AG08395 (cell line): ENCODE data around the gene FAAP20.

Source experiments
- DNase-seq: peaks from one replicate; pipeline ENCODE4 v3.0.0; 2012; ENCODE audit warnings: mixed read lengths, low spot score

Gene FAAP20

GRCh38 chr1:2210084-2210653, 15.6 kb upstream of the FAAP20 start:
- DNase-seq = no peak

- no peak for DNase-seq
These were observed 15.0 kb upstream of the FAAP20 start for GRCh38 chr1:2209400-2210083.

GRCh38 chr1:2208309-2209239, 14.0 kb upstream of the FAAP20 start:
- DNase-seq = peak; percentile 77

- no peak for DNase-seq
These were observed 12.4 kb upstream of the FAAP20 start for GRCh38 chr1:2206813-2207487.

- DNase-seq = no peak
These were observed 10.8 kb upstream of the FAAP20 start for GRCh38 chr1:2205191-2205952.

- peak; percentile 98 for DNase-seq
These were observed 10.0 kb upstream of the FAAP20 start for GRCh38 chr1:2204415-2205190.

GRCh38 chr1:2203671-2204414, 9.3 kb upstream of the FAAP20 start:
- DNase-seq = no peak

- DNase-seq = no peak
These were observed 8.4 kb upstream of the FAAP20 start for GRCh38 chr1:2202843-2203601.

- no peak for DNase-seq
These were observed 7.5 kb upstream of the FAAP20 start for GRCh38 chr1:2202008-2202575.

GRCh38 chr1:2201062-2201461, 6.5 kb upstream of the FAAP20 start:
- DNase-seq = no peak

GRCh38 chr1:2200308-2200943, 5.9 kb upstream of the FAAP20 start:
- DNase-seq = no peak

- peak; percentile 95 for DNase-seq
These were observed 4.7 kb upstream of the FAAP20 start for GRCh38 chr1:2199042-2199810.

- no peak for DNase-seq
These were observed 4.0 kb upstream of the FAAP20 start for GRCh38 chr1:2198571-2198970.

GRCh38 chr1:2197707-2198165, 3.2 kb upstream of the FAAP20 start:
- DNase-seq = no peak

- no peak for DNase-seq
These were observed 2.5 kb upstream of the FAAP20 start for GRCh38 chr1:2196901-2197638.

- no peak for DNase-seq
These were observed 1.2 kb upstream of the FAAP20 start for GRCh38 chr1:2195785-2196184.
